ENCODE results near the gene IL1RAP.

DNA sequence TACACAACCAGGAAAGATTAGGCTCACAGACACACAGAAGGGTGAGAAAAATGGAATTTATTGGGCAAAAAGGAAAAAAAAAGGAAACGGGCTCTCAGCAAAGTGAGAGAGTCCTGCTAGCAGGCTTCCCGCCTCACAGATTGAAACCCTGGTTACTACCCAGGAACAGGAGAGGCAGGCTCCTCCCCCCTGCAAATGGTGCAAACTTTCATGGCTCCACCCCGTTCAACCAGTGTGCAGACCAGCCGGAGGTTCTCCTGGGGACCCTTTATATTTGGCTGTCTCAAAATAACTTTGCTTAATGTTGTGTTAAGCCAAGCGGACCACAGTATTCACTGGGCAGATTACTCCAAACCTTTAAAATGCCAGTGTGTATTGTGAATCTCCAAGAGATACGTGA lies 40.3 kb downstream of the IL1RAP start:
- TF ChIP-seq, protein P1, sequence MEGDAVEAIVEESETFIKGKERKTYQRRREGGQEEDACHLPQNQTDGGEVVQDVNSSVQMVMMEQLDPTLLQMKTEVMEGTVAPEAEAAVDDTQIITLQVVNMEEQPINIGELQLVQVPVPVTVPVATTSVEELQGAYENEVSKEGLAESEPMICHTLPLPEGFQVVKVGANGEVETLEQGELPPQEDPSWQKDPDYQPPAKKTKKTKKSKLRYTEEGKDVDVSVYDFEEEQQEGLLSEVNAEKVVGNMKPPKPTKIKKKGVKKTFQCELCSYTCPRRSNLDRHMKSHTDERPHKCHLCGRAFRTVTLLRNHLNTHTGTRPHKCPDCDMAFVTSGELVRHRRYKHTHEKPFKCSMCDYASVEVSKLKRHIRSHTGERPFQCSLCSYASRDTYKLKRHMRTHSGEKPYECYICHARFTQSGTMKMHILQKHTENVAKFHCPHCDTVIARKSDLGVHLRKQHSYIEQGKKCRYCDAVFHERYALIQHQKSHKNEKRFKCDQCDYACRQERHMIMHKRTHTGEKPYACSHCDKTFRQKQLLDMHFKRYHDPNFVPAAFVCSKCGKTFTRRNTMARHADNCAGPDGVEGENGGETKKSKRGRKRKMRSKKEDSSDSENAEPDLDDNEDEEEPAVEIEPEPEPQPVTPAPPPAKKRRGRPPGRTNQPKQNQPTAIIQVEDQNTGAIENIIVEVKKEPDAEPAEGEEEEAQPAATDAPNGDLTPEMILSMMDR (IDR thresholded peaks at IDR 0.05), result no peak
- TF ChIP-seq POLR2A (IDR thresholded peaks at IDR 0.05), result no peak

Data from body of pancreas (tissue), 4 donors.